GM18520 (cell line): ENCODE measurements around the gene ABHD18.
A peak's percentile ranks its signal among the peaks of the same experiment; 100 is the strongest.
"Not testable (repeated sequence)": the region's sequence is repeated elsewhere in the genome, so short reads cannot be mapped to it uniquely, and the experiment has no call there.

ENCODE experiments used
- ATAC-seq: cut with Tn5 transposase; IDR thresholded peaks from one replicate; pipeline ENCODE4 v1.9.1; 2021; ENCODE audit not compliant: unreplicated experiment

ABHD18 gene

GRCh38 chr4:128061566-128062536 lies 96.6 kb downstream of the ABHD18 start:
- ATAC-seq: peak; percentile 18

- ATAC-seq: not testable (repeated sequence)
Observed at GRCh38 chr4:128066453-128066820, 101.2 kb downstream of the ABHD18 start.

- ATAC-seq: no peak
Observed at GRCh38 chr4:128068918-128069317, 103.7 kb downstream of the ABHD18 start.

- ATAC-seq: no peak
Observed at GRCh38 chr4:128076464-128076863, 111.3 kb downstream of the ABHD18 start.
